Hematopoietic multipotent progenitor cell treated with erythropoietin and hydrocortisone succinate and interleukin-3 and kit ligand, for 17 days (in vitro differentiated cells): ENCODE results near the gene SWI5.

Experiments used
- DNase-seq: peaks from one replicate; pipeline ENCODE4 v3.0.0-alpha.2; 2015; ENCODE audit warnings: low spot score

The SWI5 gene

GRCh38 chr9:128252317-128253139 is 23.5 kb upstream of the SWI5 start:
- no peak for DNase-seq

- no peak for DNase-seq
Observed at GRCh38 chr9:128253140-128253990, 22.7 kb upstream of the SWI5 start.

GRCh38 chr9:128253991-128254346 is 22.1 kb upstream of the SWI5 start:
- DNase-seq = no peak

GRCh38 chr9:128254362-128254761 is 21.7 kb upstream of the SWI5 start:
- DNase-seq = no peak

- DNase-seq = peak; percentile 68
Observed at GRCh38 chr9:128254855-128255759, 21.0 kb upstream of the SWI5 start.

GRCh38 chr9:128257086-128257825 is 18.8 kb upstream of the SWI5 start:
- DNase-seq = no peak

GRCh38 chr9:128257907-128258306 is 18.2 kb upstream of the SWI5 start:
- DNase-seq = no peak

- DNase-seq = no peak
Observed at GRCh38 chr9:128258326-128258725, 17.8 kb upstream of the SWI5 start.

- DNase-seq = no peak
Observed at GRCh38 chr9:128259156-128259555, 16.9 kb upstream of the SWI5 start.

- no peak for DNase-seq
Observed at GRCh38 chr9:128260340-128260739, 15.7 kb upstream of the SWI5 start.

GRCh38 chr9:128262687-128263086 is 13.4 kb upstream of the SWI5 start:
- DNase-seq = no peak

GRCh38 chr9:128265348-128265847 is 10.7 kb upstream of the SWI5 start:
- no peak for DNase-seq

GRCh38 chr9:128266868-128267590 is 9.0 kb upstream of the SWI5 start:
- no peak for DNase-seq

GRCh38 chr9:128271112-128271511 is 5.0 kb upstream of the SWI5 start:
- DNase-seq = no peak

GRCh38 chr9:128271512-128271911 is 4.6 kb upstream of the SWI5 start:
- no peak for DNase-seq

GRCh38 chr9:128274245-128274644 is 1.8 kb upstream of the SWI5 start:
- DNase-seq = no peak

GRCh38 chr9:128275198-128276007 is 673 bp upstream of the SWI5 start, which contains the start of gene GOLGA2:
Gene GOLGA2 (minus strand): TSS chr9:128276007. CDS start chr9:128275976, 31 bp downstream.
- DNase-seq = peak; percentile 58

- DNase-seq = peak; percentile 15
Observed at GRCh38 chr9:128276574-128277270, 646 bp downstream of the SWI5 start.
